ENCODE data around the gene JPH4.

DNA sequence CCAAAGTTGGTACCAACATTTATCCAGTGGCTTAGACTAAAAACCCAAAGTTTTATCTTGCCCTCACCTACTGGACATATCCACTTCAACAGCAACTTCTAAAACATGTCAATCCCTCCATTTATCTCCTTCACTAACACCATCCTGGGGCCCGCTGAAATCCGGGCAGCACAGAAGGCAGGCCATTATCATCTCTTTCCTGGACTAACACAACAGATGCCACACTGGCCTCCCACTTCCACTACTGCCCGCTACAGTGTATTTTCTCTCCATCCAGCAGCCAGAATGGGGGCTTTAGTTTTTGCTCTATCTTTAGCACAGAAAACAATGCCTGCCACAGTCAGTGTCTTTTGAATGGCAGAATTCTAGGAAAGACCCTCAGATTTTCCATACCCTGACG is 42.6 kb downstream of the JPH4 start:
- TF ChIP-seq, protein P1, sequence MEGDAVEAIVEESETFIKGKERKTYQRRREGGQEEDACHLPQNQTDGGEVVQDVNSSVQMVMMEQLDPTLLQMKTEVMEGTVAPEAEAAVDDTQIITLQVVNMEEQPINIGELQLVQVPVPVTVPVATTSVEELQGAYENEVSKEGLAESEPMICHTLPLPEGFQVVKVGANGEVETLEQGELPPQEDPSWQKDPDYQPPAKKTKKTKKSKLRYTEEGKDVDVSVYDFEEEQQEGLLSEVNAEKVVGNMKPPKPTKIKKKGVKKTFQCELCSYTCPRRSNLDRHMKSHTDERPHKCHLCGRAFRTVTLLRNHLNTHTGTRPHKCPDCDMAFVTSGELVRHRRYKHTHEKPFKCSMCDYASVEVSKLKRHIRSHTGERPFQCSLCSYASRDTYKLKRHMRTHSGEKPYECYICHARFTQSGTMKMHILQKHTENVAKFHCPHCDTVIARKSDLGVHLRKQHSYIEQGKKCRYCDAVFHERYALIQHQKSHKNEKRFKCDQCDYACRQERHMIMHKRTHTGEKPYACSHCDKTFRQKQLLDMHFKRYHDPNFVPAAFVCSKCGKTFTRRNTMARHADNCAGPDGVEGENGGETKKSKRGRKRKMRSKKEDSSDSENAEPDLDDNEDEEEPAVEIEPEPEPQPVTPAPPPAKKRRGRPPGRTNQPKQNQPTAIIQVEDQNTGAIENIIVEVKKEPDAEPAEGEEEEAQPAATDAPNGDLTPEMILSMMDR (IDR thresholded peaks at IDR 0.05): no peak
- TF ChIP-seq, protein P2, sequence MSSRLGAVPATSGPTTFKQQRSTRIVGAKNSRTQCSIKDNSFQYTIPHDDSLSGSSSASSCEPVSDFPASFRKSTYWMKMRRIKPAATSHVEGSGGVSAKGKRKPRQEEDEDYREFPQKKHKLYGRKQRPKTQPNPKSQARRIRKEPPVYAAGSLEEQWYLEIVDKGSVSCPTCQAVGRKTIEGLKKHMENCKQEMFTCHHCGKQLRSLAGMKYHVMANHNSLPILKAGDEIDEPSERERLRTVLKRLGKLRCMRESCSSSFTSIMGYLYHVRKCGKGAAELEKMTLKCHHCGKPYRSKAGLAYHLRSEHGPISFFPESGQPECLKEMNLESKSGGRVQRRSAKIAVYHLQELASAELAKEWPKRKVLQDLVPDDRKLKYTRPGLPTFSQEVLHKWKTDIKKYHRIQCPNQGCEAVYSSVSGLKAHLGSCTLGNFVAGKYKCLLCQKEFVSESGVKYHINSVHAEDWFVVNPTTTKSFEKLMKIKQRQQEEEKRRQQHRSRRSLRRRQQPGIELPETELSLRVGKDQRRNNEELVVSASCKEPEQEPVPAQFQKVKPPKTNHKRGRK (CRISPR knock-in tag; IDR thresholded peaks at IDR 0.05; ENCODE audit: borderline replicate concordance): no peak
- no peak for TF ChIP-seq FOXK1 (CRISPR knock-in tag; IDR thresholded peaks at IDR 0.05)

Measured in WTC11 (cell line).